Colon (tissue), 2 donors: ENCODE results near the gene ATM.

Source experiments
- FAIRE-seq: peaks from 2 replicates; lab custom pipeline; 2012; peaks lifted over from hg19 to GRCh38; lab: Jason Lieb, UNC
- donor health status: control.
- donor health status: control.

Gene ATM

GRCh38 chr11:108222574-108223347 is at the start of gene ATM, which contains the start of gene NPAT:
Gene ATM, plus strand, starts transcription at chr11:108223067. Its CDS starts 4,558 bp downstream, at chr11:108227625.
Gene NPAT, minus strand, starts transcription at chr11:108222638. Its CDS starts 102 bp downstream, at chr11:108222536.
- no peak for FAIRE-seq

- FAIRE-seq, result no peak
These were observed 45.3 kb upstream of the ATM start for GRCh38 chr11:108177570-108177969.

DNA sequence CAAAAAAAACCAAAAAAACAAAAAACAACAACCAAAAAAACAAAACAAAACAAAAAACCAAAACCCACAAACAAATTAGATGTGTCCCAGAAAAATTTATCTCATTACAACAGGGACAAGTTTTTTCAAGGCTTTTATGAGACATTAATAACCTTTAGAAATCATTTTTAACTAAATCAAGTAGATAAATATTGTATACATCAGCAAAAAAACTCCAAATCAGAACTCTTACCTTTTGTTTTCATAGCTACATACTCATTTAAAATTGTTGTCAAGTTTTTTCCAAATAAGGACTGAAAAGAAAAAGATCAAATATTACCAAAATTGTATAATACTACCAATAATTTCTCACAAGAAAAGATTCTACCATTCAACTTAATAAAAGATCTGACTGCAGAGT is 29.1 kb upstream of the ATM start:
- FAIRE-seq, result no peak

- FAIRE-seq, result no peak
These were observed 26.0 kb upstream of the ATM start for GRCh38 chr11:108196901-108197300.

GRCh38 chr11:108197351-108197750 is 25.5 kb upstream of the ATM start:
- no peak for FAIRE-seq

GRCh38 chr11:108198833-108199232 is 24.0 kb upstream of the ATM start:
- FAIRE-seq, result no peak

DNA sequence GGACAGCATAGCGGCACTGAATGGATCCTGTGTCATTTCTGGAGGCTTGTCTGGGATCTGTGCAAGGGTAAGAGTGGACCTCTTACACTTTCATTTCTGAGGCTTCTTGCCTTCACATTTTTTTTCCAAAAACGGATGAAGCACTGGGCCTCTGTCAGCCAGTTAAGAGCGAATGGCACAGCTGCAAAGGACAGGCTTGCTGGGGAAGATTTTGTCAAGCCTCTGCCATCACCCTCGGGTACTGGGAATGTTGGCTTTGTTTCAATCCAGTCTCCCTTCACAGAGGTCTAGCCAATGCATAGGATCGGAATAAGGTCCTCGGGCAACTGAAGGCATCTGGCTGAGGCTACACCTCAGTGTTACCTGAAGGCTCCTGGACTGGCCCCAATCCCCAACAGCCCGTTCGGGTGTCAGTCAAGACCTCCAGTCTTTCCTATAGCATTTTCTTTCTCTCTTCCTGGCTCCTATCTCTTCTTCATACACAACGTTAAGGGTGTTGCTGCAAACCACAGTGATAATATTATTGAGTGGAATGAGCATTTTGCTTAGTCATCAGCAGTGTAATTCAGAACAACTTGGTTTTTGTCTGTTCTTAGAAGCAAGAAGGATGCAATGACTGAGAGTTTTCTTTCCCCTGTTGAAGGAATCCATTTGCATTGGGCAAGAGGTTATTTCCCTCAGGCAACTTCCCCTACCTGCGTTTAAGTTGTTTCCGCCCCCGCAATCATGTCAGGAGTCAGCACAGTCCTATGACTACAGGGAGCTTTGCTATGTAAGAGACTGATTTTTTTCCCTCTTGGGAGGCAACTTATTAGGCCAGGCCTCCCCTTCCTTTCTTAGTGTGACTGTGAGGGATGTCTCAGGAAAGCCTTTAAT is 23.2 kb upstream of the ATM start:
- no peak for FAIRE-seq

DNA sequence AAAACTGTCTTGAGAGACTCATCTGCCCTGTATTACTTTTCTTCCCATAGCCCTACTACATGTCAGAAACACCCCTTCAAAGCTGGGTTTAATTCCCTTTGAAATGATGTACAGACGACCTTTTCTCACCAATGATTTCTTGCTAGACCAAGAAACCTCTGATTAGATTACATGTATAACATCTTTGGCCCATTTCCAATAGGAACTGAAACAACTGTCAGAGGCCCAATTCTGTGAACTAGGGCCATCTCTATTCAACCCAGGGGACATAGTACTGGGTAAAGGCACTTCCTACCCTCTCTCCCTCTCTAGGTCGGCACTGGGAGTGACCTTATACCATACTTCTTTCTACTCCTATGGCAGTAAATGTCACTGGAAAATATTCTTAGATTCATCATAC is 19.8 kb upstream of the ATM start:
- no peak for FAIRE-seq

DNA sequence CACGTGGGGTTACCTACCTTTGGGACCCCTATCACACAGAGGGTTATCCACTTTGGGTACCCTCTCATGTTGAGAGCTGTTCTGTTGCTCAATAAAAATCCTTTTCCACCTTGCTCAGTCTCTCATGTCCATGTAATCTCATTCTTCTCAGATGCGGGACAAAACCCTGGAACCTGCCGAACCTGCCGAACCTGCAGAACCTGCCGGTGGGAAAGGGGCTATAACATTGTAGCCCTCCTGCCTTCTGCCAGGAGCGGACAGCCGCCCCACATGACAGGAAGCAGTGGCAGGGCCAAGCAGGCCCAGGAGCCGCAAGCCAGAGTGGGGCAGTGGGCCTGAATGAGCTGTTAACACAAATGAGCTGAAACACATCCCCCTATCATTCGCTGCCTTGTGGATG is 18.5 kb upstream of the ATM start:
- no peak for FAIRE-seq

- FAIRE-seq, result no peak
These were observed 17.9 kb upstream of the ATM start for GRCh38 chr11:108204929-108205499.

DNA sequence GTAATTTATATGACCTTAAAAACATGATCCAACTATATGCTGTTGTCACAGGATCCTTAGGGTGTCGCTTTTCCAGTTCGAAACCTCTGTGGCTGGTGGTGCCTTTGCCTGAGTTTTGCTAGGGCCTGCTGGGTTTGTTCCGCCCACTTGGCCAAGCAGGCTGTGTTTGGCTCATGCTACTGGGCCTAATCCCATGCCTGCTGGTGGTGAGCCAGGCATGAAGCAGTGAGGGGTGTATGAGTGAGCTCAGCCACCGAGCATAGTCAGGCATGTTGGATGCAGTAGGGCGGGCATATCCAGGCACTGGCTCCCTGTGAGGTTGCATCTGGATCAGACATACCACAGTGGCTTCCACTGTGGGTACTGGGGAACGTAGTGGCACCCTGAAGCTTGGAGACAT is 16.7 kb upstream of the ATM start:
- no peak for FAIRE-seq

- FAIRE-seq, result no peak
These were observed 15.7 kb upstream of the ATM start for GRCh38 chr11:108206969-108207682.

- no peak for FAIRE-seq
These were observed 15.2 kb upstream of the ATM start for GRCh38 chr11:108207683-108208060.

- no peak for FAIRE-seq
These were observed 12.4 kb upstream of the ATM start for GRCh38 chr11:108210441-108210840.

GRCh38 chr11:108213784-108214183 is 9.1 kb upstream of the ATM start:
- FAIRE-seq, result no peak

- FAIRE-seq, result no peak
These were observed 5.9 kb upstream of the ATM start for GRCh38 chr11:108216988-108217387.

DNA sequence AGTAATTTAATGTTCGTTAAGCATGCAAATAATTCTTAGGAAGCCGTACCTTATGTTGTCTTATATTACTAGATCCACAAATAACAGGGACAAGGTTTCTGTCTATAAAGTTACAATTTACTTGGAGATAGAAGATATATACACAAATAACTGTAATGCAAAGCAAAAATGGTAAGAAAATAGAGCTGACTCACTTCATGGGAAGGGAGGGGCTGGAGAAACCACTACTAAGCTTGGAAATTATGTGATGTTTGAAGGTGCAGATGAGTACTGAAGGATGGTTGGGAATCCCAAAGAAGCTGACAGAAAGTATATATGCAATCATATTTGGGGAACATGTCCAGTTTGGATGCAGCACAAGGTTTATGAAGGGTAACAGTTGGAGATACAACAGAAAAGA is 4.4 kb upstream of the ATM start:
- no peak for FAIRE-seq

DNA sequence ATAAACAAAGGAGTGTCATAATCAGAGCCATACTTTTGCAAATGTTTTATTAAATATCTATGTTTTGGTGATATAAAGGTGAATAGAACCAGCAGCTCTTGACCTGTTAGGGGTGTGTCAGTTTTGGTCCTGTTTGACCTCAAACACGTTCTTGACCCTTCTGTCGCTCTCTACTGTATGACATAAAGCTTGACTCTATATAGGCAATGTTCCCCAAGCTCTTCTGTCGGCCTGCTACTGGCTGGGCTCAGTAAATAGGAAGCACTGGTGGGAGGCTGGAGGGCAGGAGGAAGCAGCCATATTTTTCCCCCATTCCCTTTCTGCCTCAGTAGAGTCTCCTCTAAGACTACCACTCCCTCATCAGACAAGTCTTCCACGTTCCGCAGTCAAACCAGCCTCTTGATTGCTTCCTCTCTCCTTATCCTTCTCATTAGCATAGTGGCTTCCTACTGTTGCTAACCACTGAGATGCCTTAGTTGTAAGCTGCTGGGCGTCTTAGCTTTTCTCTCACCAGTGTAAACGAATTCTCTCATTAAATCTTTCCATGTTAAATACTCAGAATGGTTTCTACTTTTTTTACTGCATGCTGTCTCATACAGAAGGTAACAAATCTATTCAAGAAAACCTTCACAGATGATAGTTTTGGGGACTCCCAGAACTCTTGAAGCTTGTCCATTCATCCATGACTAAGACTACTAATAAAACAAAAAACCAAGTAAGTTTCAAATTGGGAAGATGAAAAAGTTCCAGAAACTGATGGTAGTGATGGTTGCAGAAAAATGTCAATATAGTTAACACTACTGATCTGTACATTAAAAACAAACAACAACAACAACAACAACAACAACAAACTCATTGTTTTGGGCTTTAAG is 3.7 kb upstream of the ATM start:
- FAIRE-seq, result no peak

DNA sequence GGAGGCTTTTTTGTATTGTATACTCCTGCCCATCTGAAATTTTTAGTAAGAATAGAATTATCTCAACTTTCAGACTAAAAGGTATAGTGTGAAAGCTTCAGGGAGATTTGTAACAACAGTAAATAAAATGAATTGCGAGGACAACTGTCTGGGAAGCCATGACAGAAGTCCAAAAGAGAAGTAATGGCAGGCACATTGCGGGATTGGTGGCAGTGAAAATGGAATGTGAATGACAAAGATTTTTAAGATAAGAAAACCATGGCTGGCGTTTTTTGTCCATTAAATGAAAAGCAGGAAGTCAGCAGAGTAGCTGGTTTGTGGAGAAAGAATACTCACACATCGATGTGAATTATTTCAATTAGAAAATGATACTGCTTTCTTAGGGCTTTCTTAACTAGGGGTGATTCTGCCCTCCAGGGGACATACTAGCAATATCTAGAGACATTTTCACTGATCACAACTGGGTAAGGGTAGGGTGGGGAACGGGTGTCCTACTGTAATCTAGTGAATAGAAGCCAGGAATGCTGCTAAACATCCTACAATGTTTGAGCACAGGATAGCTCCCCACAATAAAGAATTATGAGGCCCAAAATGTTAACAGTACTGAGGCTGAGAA is 2.0 kb upstream of the ATM start:
- FAIRE-seq, result no peak

GRCh38 chr11:108221371-108221770 is 1.5 kb upstream of the ATM start:
- FAIRE-seq, result no peak
